Naive thymus-derived CD4-positive, alpha-beta T cell (primary cell): ENCODE measurements around the gene NOTCH4. TPM values are rescaled to one million over a fixed set of nuclear protein-coding genes. Genes with fewer than 3 reads are reported as not detected.

Source experiments
- ATAC-seq: fragments of 150-1000 bp; cut with Tn5 transposase; 2 replicates; pipeline ENCODE4 v1.10.0; 2021; ENCODE audit warnings: mild to moderate bottlenecking, moderate library complexity
- CTCF ChIA-PET: fragments of 350-600 bp; sonication (Branson Sonifier 250); formaldehyde crosslinking; loops from one replicate; lab custom pipeline; 2021; ENCODE audit warnings: antibody characterized with exemption; lab: Charles Lee
- POLR2A ChIA-PET: fragments of 350-600 bp; sonication (Branson Sonifier 250); formaldehyde crosslinking; loops from one replicate; lab custom pipeline; 2021; ENCODE audit warnings: antibody characterized with exemption, inconsistent platforms; lab: Charles Lee
- DNase-seq, 9 donors: peaks; one replicate each; pipeline versions ENCODE4 v3.0.0 to v3.0.0-alpha.2; 2020 to 2022; ENCODE audit warnings: mixed read lengths in 1 of 9
- H3K27ac ChIP-seq: one replicate; pipeline ENCODE4 v1.7.0; 2013; ENCODE audit warnings: mild to moderate bottlenecking, low read depth, low read length, moderate library complexity
- H3K27me3 ChIP-seq, 2 donors: one replicate each; pipeline ENCODE4 v1.7.0; 2013; ENCODE audit warnings: low read length in 2 of 2, mild to moderate bottlenecking in 2 of 2, moderate library complexity in 2 of 2; ENCODE audit not compliant: control insufficient read depth in 2 of 2, insufficient read depth in 2 of 2
- H3K36me3 ChIP-seq, 3 experiments: 1 replicate in 2 of 3; 2 replicates in 1 of 3; pipeline ENCODE4 v1.7.0; 2013; ENCODE audit warnings: low read length in 3 of 3, mild to moderate bottlenecking in 3 of 3, moderate library complexity in 1 of 3; ENCODE audit not compliant: insufficient read depth in 3 of 3, control insufficient read depth in 2 of 3
- H3K4me1 ChIP-seq, 2 donors: one replicate each; pipeline ENCODE4 v1.7.0; 2013; ENCODE audit warnings: low read length in 2 of 2, mild to moderate bottlenecking in 2 of 2, moderate library complexity in 1 of 2; ENCODE audit not compliant: control insufficient read depth in 2 of 2, insufficient read depth in 2 of 2
- H3K4me3 ChIP-seq: 2 replicates; pipeline ENCODE4 v1.7.0; 2013; ENCODE audit warnings: mild to moderate bottlenecking, low read length
- H3K9me3 ChIP-seq, 3 experiments: 1 replicate in 2 of 3; 2 replicates in 1 of 3; pipeline ENCODE4 v1.7.0; 2013; ENCODE audit warnings: low read length in 3 of 3; ENCODE audit not compliant: control insufficient read depth in 2 of 3
- H3K27ac Mint-ChIP-seq, 9 donors: one replicate each; pipeline ENCODE4 v1.8.0; 2020 to 2022; ENCODE audit warnings: mixed read lengths in 9 of 9, mild to moderate bottlenecking in 8 of 9, moderate library complexity in 5 of 9, inconsistent platforms in 2 of 9
- H3K27me3 Mint-ChIP-seq, 5 donors: one replicate each; pipeline ENCODE4 v1.8.0; 2021 to 2022; ENCODE audit warnings: mixed read lengths in 5 of 5, mild to moderate bottlenecking in 1 of 5
- H3K36me3 Mint-ChIP-seq, 5 donors: one replicate each; pipeline ENCODE4 v1.8.0; 2020 to 2022; ENCODE audit warnings: mixed read lengths in 5 of 5, mild to moderate bottlenecking in 3 of 5, inconsistent platforms in 1 of 5
- H3K4me1 Mint-ChIP-seq, 7 donors: one replicate each; pipeline ENCODE4 v1.8.0; 2020 to 2022; ENCODE audit warnings: mixed read lengths in 7 of 7, mild to moderate bottlenecking in 3 of 7, inconsistent platforms in 1 of 7
- H3K4me3 Mint-ChIP-seq, 10 donors: one replicate each; pipeline ENCODE4 v1.8.0; 2020 to 2022; ENCODE audit warnings: mild to moderate bottlenecking in 10 of 10, mixed read lengths in 10 of 10, moderate library complexity in 6 of 10, inconsistent platforms in 2 of 10
- H3K9me3 Mint-ChIP-seq, 11 donors: one replicate each; pipeline ENCODE4 v1.8.0; 2020 to 2022; ENCODE audit warnings: mixed read lengths in 11 of 11, mild to moderate bottlenecking in 4 of 11, inconsistent platforms in 1 of 11, moderate library complexity in 1 of 11
- intact Hi-C, 2 donors: fragments of 100-400 bp; cut with micrococcal nuclease; formaldehyde crosslinking; loops; one replicate each; pipeline ENCODE4 v1.15.1; 2023
- polyA plus RNA-seq, 2 donors: library from polyadenylated mRNA; unstranded; fragments of 300-500 nt; fragmentation: Illumina TruSeq; gene quantifications; one replicate each; pipeline ENCODE4 v1.2.3, GENCODE V29; 2021
- total RNA-seq, 6 experiments: library from RNA in 5 of 6; stranded (reverse) in 5 of 6; gene quantifications; 1 replicate in 5 of 6; 2 replicates in 1 of 6; pipeline ENCODE4 v1.2.3 and lab custom pipeline; 2021 to 2026

NOTCH4 gene
- total and polyA plus RNA-seq, 7 experiments from 2014 or later: 0.27 to 4.7 (median 0.59) TPM

GRCh38 chr6:32154514-32155161, 69.2 kb downstream of the NOTCH4 start:
- Mint-ChIP-seq H3K4me3 (peak overlapping the region; percentile 87 to 100 (median 98)), H3K27ac (peak overlapping the region; percentile 87 to 98 (median 92)), H3K9me3 (peaks cover 0 to 2% (median 0%) of the 10 kb centered on the region in 11 donors), H3K36me3 (peaks cover 1 to 15% (median 9%) of the 10 kb centered on the region in 5 donors), H3K27me3 (peaks cover 0 to 29% (median 12%) of the 10 kb centered on the region in 5 donors), H3K4me1 (peaks cover 38 to 70% (median 60%) of the 10 kb centered on the region in 7 donors)
- peak in 8 of 9 donors; percentile 62 to 72 (median 66) for DNase-seq
- peaks cover 0 to 15% (median 0%) of the 10 kb centered on the region in 3 experiments for H3K36me3 ChIP-seq
- ChIA-PET CTCF (interaction anchor here (0.7 to 1.3 kb wide), 7 partner anchors 10 to 673 kb away, joined by 3 to 15 read pairs (median 5); partner anchors contain the start of gene EGFL8), POLR2A (interaction anchor here (0.6 to 1.3 kb wide), 7 partner anchors 23 to 689 kb away, joined by 3 to 9 read pairs (median 3); partner anchors contain the start of genes ATF6B, GPSM3 and PSMB8)
- H3K27ac ChIP-seq: peak overlapping the region; percentile 82
- peak; percentile 79 for ATAC-seq
- no peaks in the 10 kb centered on the region for H3K9me3 ChIP-seq
- peak overlapping the region; percentile 68 for H3K4me3 ChIP-seq
- H3K27me3 ChIP-seq: no peaks in the 10 kb centered on the region
- peaks cover 10 to 35% of the 10 kb centered on the region in 2 donors for H3K4me1 ChIP-seq
- intact Hi-C loops: loop anchor here (1.0 to 2.0 kb wide), 7 partner anchors 22 to 68 kb away; partner anchors contain the start of genes AGPAT1 (in 2 of the 2), FKBPL (in 2 of the 2) and PBX2 (in 1 of the 2)

- Histone ChIP-seq H3K4me3 (peak within 1 kb of the TSS; percentile 68), H3K9me3 (no peaks in the 10 kb centered on the region), H3K4me1 (peaks cover 10 to 35% of the 10 kb centered on the region in 2 donors), H3K27me3 (no peaks in the 10 kb centered on the region), H3K36me3 (peaks cover 0 to 15% (median 0%) of the 10 kb centered on the region in 3 experiments), H3K27ac (peak within 1 kb of the TSS; percentile 82)
- Mint-ChIP-seq H3K27me3 (peaks cover 0 to 34% (median 12%) of the 10 kb centered on the region in 5 donors), H3K36me3 (peaks cover 1 to 18% (median 9%) of the 10 kb centered on the region in 5 donors), H3K4me1 (peaks cover 42 to 74% (median 65%) of the 10 kb centered on the region in 7 donors), H3K27ac (peak within 1 kb of the TSS; percentile 87 to 98 (median 92)), H3K4me3 (peak within 1 kb of the TSS; percentile 87 to 100 (median 98)), H3K9me3 (peaks cover 0 to 2% (median 0%) of the 10 kb centered on the region in 11 donors)
- ATAC-seq (peak; percentile 82), DNase-seq (peak; percentile 34 to 85 (median 72))
- intact Hi-C loops: loop anchor here (1.0 to 2.0 kb wide), 7 partner anchors 22 to 67 kb away; partner anchors contain the start of genes AGPAT1 (in 2 of the 2), FKBPL (in 2 of the 2) and PBX2 (in 1 of the 2)
- POLR2A ChIA-PET: interaction anchor here (0.6 to 1.6 kb wide), 7 partner anchors 22 to 690 kb away, joined by 3 to 9 read pairs (median 3); partner anchors contain the start of genes ATF6B, GPSM3 and PSMB8
- CTCF ChIA-PET: interaction anchor here (0.7 to 1.3 kb wide), 6 partner anchors 11 to 674 kb away, joined by 3 to 15 read pairs (median 5); partner anchors contain the start of gene EGFL8
Observed at GRCh38 chr6:32153564-32154513, 70.0 kb downstream of the NOTCH4 start, which contains the start of gene PPT2. TSS of gene PPT2 (plus strand) at chr6:32154141. CDS start at chr6:32154595, 454 bp downstream.

GRCh38 chr6:32152769-32153563, 70.9 kb downstream of the NOTCH4 start:
- no peak for DNase-seq
- ChIA-PET CTCF (interaction anchor here (0.9 kb wide), 1 partner anchor 23 kb away, joined by 3 read pairs; the partner anchor contains the start of gene AGPAT1), POLR2A (interaction anchor here (0.5 to 1.6 kb wide), 5 partner anchors 13 to 413 kb away, joined by 3 to 7 read pairs (median 3); partner anchors contain the start of genes FKBPL and MSH5)
- Mint-ChIP-seq H3K9me3 (peaks cover 0 to 5% (median 0%) of the 10 kb centered on the region in 11 donors), H3K27ac (peak overlapping the region in 8 of 9 donors; percentile 6 to 98 (median 89)), H3K27me3 (peaks cover 0 to 42% (median 12%) of the 10 kb centered on the region in 5 donors), H3K36me3 (peaks cover 0 to 12% (median 6%) of the 10 kb centered on the region in 5 donors), H3K4me3 (peak overlapping the region; percentile 58 to 100 (median 86)), H3K4me1 (peaks cover 50 to 78% (median 71%) of the 10 kb centered on the region in 7 donors)
- intact Hi-C loops: no loop called here
- peaks cover 10 to 35% of the 10 kb centered on the region in 2 donors for H3K4me1 ChIP-seq
- peaks cover 0 to 8% (median 0%) of the 10 kb centered on the region in 3 experiments for H3K36me3 ChIP-seq
- H3K27me3 ChIP-seq: no peaks in the 10 kb centered on the region
- H3K27ac ChIP-seq: peak overlapping the region; percentile 82
- no peak for ATAC-seq
- no peaks in the 10 kb centered on the region for H3K9me3 ChIP-seq
- H3K4me3 ChIP-seq: no peak overlapping the region

GRCh38 chr6:32151863-32152768, 71.8 kb downstream of the NOTCH4 start, which contains the start of gene PRRT1:
TSS of gene PRRT1 (minus strand) at chr6:32151939. CDS start at chr6:32151827, 112 bp downstream.
- Mint-ChIP-seq H3K4me3 (peak within 1 kb of the TSS; percentile 41 to 100 (median 86)), H3K4me1 (peaks cover 49 to 73% (median 70%) of the 10 kb centered on the region in 7 donors), H3K27me3 (peaks cover 0 to 51% (median 12%) of the 10 kb centered on the region in 5 donors), H3K36me3 (peaks cover 0 to 5% (median 0%) of the 10 kb centered on the region in 5 donors), H3K27ac (peak within 1 kb of the TSS; percentile 43 to 98 (median 90)), H3K9me3 (peaks cover 0 to 5% (median 0%) of the 10 kb centered on the region in 11 donors)
- ATAC-seq (no peak), DNase-seq (peak in 2 of 9 donors; percentile 33 to 35)
- Histone ChIP-seq H3K9me3 (no peaks in the 10 kb centered on the region), H3K4me3 (peak within 1 kb of the TSS; percentile 50), H3K27me3 (no peaks in the 10 kb centered on the region), H3K4me1 (peaks cover 10 to 35% of the 10 kb centered on the region in 2 donors), H3K27ac (peak within 1 kb of the TSS; percentile 82), H3K36me3 (no peaks in the 10 kb centered on the region)
- POLR2A ChIA-PET: interaction anchor here (0.5 to 2.0 kb wide), 9 partner anchors 12 to 412 kb away, joined by 3 to 7 read pairs (median 3); partner anchors contain the start of genes ATF6B, EGFL8, FKBPL and GPSM3
- CTCF ChIA-PET: interaction anchor here (0.8 to 0.9 kb wide), 2 partner anchors 23 to 24 kb away, joined by 3 read pairs; partner anchors contain the start of gene AGPAT1
- intact Hi-C loops: no loop called here
